Activated CD4-positive, alpha-beta T cell treated with anti-CD3 and anti-CD28 coated beads for 4 hours (primary cell): Measurements from ENCODE around the gene KCNQ1.

Source experiments
- DNase-seq, 2 donors: peaks; one replicate each; pipeline ENCODE4 v3.0.0-alpha.2; 2020

Gene KCNQ1

GRCh38 chr11:2728663-2729332, 284.0 kb downstream of the KCNQ1 start:
- DNase-seq: no peak

- DNase-seq: no peak
These were observed 285.0 kb downstream of the KCNQ1 start for GRCh38 chr11:2729841-2730240.

GRCh38 chr11:2730272-2731129, 285.7 kb downstream of the KCNQ1 start:
- no peak for DNase-seq

GRCh38 chr11:2731130-2732125, 286.6 kb downstream of the KCNQ1 start:
- no peak for DNase-seq

GRCh38 chr11:2732261-2732939, 287.6 kb downstream of the KCNQ1 start:
- no peak for DNase-seq

- DNase-seq: no peak
These were observed 288.3 kb downstream of the KCNQ1 start for GRCh38 chr11:2732940-2733628.

GRCh38 chr11:2734181-2735052, 289.6 kb downstream of the KCNQ1 start:
- no peak for DNase-seq

GRCh38 chr11:2735053-2735589, 290.3 kb downstream of the KCNQ1 start:
- no peak for DNase-seq

GRCh38 chr11:2736577-2737225, 291.9 kb downstream of the KCNQ1 start:
- no peak for DNase-seq

GRCh38 chr11:2737226-2737590, 292.4 kb downstream of the KCNQ1 start:
- no peak for DNase-seq

- DNase-seq: no peak
These were observed 293.1 kb downstream of the KCNQ1 start for GRCh38 chr11:2737866-2738265.

GRCh38 chr11:2738551-2739431, 294.0 kb downstream of the KCNQ1 start:
- no peak for DNase-seq

GRCh38 chr11:2739531-2740274, 294.9 kb downstream of the KCNQ1 start:
- DNase-seq: no peak

- DNase-seq: no peak
These were observed 295.6 kb downstream of the KCNQ1 start for GRCh38 chr11:2740275-2740940.

GRCh38 chr11:2741006-2741376, 296.2 kb downstream of the KCNQ1 start:
- no peak for DNase-seq

- DNase-seq: no peak
These were observed 296.7 kb downstream of the KCNQ1 start for GRCh38 chr11:2741377-2742131.

- no peak for DNase-seq
These were observed 297.4 kb downstream of the KCNQ1 start for GRCh38 chr11:2742201-2742600.
